SKM-1 treated with dmso at 0.1 percent for 144 hours (cell line): ENCODE measurements around the gene SLC27A5.
"Not testable (repeated sequence)": the region's sequence is repeated elsewhere in the genome, so short reads cannot be mapped to it uniquely, and the experiment has no call there.

Experiments used
- DNase-seq: peaks from one replicate; lab custom pipeline; 2025; ENCODE audit not compliant: unreplicated experiment; lab: John Stamatoyannopoulos, UW

Gene SLC27A5

GRCh38 chr19:58499021-58499927 lies 12.5 kb downstream of the SLC27A5 start:
- DNase-seq, result peak; percentile 84

GRCh38 chr19:58498316-58499020 lies 13.3 kb downstream of the SLC27A5 start:
- no peak for DNase-seq

GRCh38 chr19:58497634-58498170 lies 14.1 kb downstream of the SLC27A5 start:
- no peak for DNase-seq

- DNase-seq, result no peak
Observed at GRCh38 chr19:58492265-58492664, 19.5 kb downstream of the SLC27A5 start.

- no peak for DNase-seq
Observed at GRCh38 chr19:58491393-58491792, 20.4 kb downstream of the SLC27A5 start.

- DNase-seq, result not testable (repeated sequence)
Observed at GRCh38 chr19:58484349-58484748, 27.4 kb downstream of the SLC27A5 start.

GRCh38 chr19:58483776-58484175 lies 28.0 kb downstream of the SLC27A5 start:
- no peak for DNase-seq

- DNase-seq, result no peak
Observed at GRCh38 chr19:58482372-58482771, 29.4 kb downstream of the SLC27A5 start.

GRCh38 chr19:58480831-58481230 lies 31.0 kb downstream of the SLC27A5 start:
- DNase-seq, result no peak

GRCh38 chr19:58480481-58480830 lies 31.3 kb downstream of the SLC27A5 start:
- DNase-seq, result no peak

GRCh38 chr19:58479736-58480480 lies 31.9 kb downstream of the SLC27A5 start:
- no peak for DNase-seq

- DNase-seq, result no peak
Observed at GRCh38 chr19:58479303-58479702, 32.5 kb downstream of the SLC27A5 start.

GRCh38 chr19:58477871-58478270 lies 33.9 kb downstream of the SLC27A5 start:
- no peak for DNase-seq

- no peak for DNase-seq
Observed at GRCh38 chr19:58477130-58477529, 34.7 kb downstream of the SLC27A5 start.

GRCh38 chr19:58476498-58477015 lies 35.2 kb downstream of the SLC27A5 start:
- DNase-seq, result no peak

- DNase-seq, result peak; percentile 77
Observed at GRCh38 chr19:58475714-58476497, 35.9 kb downstream of the SLC27A5 start, which contains the start of gene ZNF446. Gene ZNF446 (plus strand): TSS chr19:58476352. CDS start chr19:58477219, 867 bp downstream.

- no peak for DNase-seq
Observed at GRCh38 chr19:58474997-58475713, 36.6 kb downstream of the SLC27A5 start.

- no peak for DNase-seq
Observed at GRCh38 chr19:58474291-58474996, 37.3 kb downstream of the SLC27A5 start.

- no peak for DNase-seq
Observed at GRCh38 chr19:58473775-58474174, 38.0 kb downstream of the SLC27A5 start.
